NCI-H82 treated with DMSO at 0.1 percent for 48 hours (cell line): ENCODE data around the gene MILR1.
"Not testable (repeated sequence)": the region's sequence is repeated elsewhere in the genome, so short reads cannot be mapped to it uniquely, and the experiment has no call there.

Source experiments
- DNase-seq: peaks from one replicate; lab custom pipeline; 2025; ENCODE audit not compliant: unreplicated experiment; lab: John Stamatoyannopoulos, UW

Gene MILR1

DNA sequence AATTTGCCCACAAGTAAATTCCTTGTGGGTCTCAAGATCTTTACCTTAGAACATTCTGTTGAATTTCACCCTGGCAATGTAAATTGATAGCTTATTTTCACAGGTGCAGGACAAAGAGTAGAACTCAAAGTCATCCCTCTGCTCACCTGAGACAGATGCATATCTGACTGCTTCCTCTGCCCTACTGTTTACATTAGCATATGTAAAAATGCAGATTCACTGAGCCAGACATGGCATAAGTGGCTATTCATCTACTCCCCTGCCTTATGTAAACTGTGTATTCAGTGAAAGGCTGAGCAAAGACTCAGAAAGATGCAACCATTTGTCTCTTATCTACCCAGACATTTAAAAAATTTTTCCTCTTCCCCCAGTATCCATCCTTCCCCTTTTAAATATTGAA is 22.3 kb upstream of the MILR1 start:
- no peak for DNase-seq

- DNase-seq = no peak
These were observed 20.5 kb upstream of the MILR1 start for GRCh38 chr17:64428406-64428805.

GRCh38 chr17:64430036-64430435 is 18.9 kb upstream of the MILR1 start:
- not testable (repeated sequence) for DNase-seq

DNA sequence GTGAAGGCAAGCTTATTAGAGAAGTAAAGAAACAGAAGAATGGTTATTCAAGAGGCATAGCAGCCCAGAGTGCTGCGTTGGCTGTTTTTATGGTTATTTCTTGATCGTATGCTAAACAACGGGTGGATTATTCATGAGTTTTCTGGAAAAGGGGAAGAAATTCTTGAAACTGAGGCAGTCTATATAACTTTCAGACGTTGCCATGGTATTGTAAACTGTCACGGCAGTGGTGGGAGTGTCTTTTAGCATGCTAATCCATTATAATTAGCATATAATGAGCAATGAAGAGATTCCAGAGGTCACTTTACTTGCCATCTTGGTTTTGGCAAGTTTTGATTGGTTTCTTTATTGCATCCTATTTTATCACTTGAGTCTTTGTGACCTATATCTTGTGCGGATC is 17.4 kb upstream of the MILR1 start:
- no peak for DNase-seq

- no peak for DNase-seq
These were observed 10.9 kb upstream of the MILR1 start for GRCh38 chr17:64437944-64438525.

- DNase-seq = not testable (repeated sequence)
These were observed 9.4 kb upstream of the MILR1 start for GRCh38 chr17:64439521-64439920.

DNA sequence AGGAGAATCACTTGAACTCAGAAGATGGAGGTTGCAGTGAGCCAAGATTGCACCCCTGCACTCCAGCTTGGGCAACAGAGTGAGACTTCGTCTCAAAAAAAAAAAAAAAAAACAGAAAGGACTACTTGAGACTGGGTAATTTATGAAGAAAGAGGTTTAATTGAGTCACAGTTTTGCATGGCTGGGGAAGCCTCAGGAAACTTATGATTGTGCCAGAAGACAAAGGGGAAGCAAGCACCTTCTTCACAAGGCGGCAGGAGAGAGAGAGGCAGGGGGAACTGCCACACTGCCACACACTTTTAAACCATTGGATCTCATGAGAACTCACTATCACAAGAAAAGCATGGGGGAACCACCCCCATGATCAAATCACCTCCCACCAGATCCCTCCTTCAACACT is 9.0 kb upstream of the MILR1 start:
- DNase-seq = no peak

DNA sequence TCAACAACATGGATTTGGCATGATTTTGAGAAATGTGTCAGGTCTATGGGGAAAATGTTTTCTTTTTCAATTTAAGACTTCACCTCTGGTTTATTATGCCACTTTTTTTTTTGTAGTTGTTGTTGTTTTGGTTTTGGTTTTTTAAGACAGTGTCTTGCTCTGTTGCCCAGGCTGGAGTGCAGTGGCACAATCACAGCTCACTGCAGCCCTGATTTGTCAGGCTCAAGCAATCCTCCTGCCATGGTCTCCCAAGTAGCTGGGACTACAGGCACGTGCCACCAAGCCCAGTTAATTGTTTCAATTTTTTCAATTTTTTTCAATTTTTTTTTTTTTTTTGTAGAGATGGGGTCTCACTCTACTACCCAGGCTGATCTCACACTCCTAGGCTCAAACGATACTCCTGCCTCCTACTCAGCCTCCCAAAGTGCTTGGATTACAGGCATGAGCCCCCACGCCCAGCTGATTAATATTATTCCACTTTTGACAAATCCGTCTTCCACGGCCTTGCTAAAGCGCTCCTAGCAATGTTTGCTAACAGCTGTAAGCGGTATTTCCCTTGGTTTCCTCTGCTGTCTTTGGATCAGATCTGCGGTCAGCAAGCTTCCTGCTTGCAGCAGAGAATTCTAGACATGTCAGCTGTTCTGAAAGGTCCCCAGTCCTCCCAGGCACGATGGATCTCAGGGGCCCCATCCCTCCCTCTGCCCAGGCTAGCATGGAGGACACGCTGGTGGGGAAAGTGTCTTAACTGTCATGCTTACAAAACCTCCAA is 7.0 kb upstream of the MILR1 start:
- DNase-seq = no peak

- no peak for DNase-seq
These were observed 6.4 kb upstream of the MILR1 start for GRCh38 chr17:64442541-64442971.

DNA sequence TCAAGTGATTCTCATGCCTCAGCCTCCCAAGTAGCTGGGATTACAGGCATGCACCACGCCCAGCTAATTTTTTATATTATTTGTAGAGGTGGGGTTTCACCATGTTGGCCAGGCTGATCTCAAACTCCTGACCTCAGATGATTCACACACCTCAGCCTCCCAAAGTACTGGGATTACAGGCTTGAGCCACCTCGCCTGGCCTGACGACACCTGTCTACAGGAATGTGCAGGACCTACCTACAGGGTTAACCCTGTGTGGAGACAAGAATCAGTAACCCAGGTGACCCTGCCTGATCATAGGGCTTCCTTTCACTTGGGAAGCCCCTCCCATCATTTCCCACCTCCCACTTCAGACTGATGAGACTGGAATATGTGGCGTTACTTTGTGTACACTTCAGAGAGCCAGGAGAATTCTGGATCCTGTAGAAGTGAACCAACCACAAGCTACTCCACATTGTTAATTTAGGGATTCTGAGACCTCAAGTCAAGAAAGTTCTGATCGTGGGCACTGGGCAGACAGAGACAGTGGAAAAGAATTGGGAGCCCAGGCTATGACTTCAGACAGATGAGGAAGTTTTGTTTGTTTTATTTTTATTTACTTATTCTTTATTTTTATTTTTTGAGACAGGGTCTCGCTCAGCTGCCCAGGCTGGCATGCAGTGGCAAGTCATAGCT is 5.7 kb upstream of the MILR1 start:
- no peak for DNase-seq

DNA sequence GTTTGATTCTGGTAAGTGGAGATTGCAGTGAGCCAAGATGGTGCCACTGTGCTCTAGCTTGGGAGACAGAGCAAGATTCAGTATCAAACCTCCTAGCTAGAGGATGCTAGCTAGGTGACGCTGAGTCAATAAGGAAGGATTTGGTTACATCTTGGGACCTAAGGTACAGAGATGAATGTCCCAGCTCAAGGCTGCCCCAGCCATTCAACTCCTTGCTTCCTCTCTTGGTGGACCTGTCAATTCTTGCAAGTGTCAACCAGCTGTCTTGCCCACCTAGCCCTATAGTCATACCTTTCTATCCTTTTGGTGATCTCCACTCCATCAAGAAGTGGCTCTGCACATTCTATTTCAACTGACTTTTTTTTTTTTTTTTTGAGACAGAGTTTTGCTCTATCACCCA is 1.4 kb upstream of the MILR1 start:
- no peak for DNase-seq

- DNase-seq = no peak
These were observed 630 bp downstream of the MILR1 start for GRCh38 chr17:64449545-64449944.

- DNase-seq = no peak
These were observed 7.3 kb downstream of the MILR1 start for GRCh38 chr17:64455993-64456885.

- no peak for DNase-seq
These were observed 8.2 kb downstream of the MILR1 start for GRCh38 chr17:64457156-64457555.

GRCh38 chr17:64458756-64459155 is 9.8 kb downstream of the MILR1 start:
- no peak for DNase-seq

DNA sequence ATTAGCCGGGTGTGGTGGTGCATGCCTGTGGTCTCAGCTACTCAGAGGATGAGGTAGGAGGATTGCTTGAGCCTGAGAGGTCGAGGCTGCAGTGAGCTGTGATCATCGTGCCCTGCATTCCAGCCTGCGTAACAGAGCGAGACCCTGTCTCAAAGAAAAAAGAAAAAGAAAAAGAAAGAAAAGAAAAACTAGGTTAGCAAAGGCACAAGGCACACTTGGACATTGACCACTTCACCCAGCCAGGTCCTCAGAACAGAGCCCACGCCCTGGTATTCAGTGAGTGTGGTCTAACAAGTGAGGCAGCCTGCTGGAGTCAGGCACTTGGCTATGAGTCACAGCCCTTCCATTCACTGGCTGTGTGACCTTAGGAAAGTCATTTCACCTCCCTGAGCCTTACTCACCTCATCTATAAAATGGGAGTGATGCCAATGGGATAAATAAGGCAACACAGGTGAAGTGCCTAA is 10.4 kb downstream of the MILR1 start:
- no peak for DNase-seq

DNA sequence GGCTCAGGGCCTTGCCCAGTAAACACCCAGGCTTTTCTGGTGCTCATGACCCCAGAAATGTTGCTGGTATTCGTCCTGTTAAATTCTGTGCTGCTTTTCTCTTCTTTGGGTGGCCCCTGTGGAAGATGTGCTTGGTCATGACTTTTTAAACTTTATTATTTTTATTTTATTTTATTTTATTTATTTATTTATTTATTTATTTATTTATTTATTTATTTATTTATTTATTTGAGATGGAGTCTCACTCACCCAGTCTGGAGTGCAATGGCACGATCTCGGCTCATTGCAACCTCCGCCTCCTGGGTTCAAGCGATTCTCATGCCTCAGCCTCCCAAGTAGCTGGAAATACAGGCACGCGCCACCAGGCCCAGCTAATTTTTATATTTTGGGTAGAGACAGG is 10.9 kb downstream of the MILR1 start:
- not testable (repeated sequence) for DNase-seq

DNA sequence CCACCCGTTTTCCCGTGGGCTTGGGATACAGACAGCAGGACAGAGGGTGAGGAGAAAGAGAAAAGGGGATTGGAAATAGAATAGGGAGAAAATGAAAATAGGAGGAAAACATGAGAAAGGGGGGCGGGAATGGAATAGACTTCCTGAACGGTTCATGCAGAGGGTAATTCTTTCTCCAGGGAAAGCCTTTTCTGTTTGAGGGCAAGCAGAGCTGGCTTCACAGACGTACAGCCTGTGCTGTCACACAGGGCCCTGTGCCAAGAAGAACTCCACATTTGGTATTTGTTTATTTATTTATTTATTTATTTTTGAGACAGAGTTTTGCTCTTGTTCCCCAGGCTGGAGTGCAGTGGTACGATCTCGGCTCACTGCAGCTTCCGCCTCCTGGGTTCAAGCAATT is 12.0 kb downstream of the MILR1 start:
- no peak for DNase-seq

GRCh38 chr17:64461788-64462187 is 12.9 kb downstream of the MILR1 start:
- DNase-seq = no peak

- no peak for DNase-seq
These were observed 17.3 kb downstream of the MILR1 start for GRCh38 chr17:64466019-64466735.
